Astrocyte (in vitro differentiated cells and primary cell): ENCODE data around the gene DGKG. TPM values are rescaled to one million over a fixed set of nuclear protein-coding genes. Genes with fewer than 3 reads are reported as not detected.
A peak's percentile ranks its signal among the peaks of the same experiment; 100 is the strongest.

Source experiments
- DNase-seq: peaks from one replicate; pipeline ENCODE4 v3.0.0-alpha.2; 2010; ENCODE audit warnings: low read depth
- FAIRE-seq: peaks from 2 replicates; lab custom pipeline; 2011; peaks lifted over from hg19 to GRCh38; lab: Jason Lieb, UNC
- H2AFZ ChIP-seq: 2 replicates; pipeline ENCODE4 v1.6.0; 2012; ENCODE audit warnings: low read depth, low read length, inconsistent platforms
- H3K27ac ChIP-seq: 2 replicates; pipeline ENCODE4 v1.5.1; 2011; ENCODE audit warnings: low read depth, low read length, inconsistent platforms
- H3K27me3 ChIP-seq: 2 replicates; pipeline ENCODE4 v1.6.0; 2011; ENCODE audit warnings: low read length, inconsistent platforms; ENCODE audit not compliant: insufficient read depth
- H3K36me3 ChIP-seq: 2 replicates; pipeline ENCODE4 v1.5.1; 2011; ENCODE audit warnings: low read length, inconsistent platforms; ENCODE audit not compliant: insufficient read depth
- H3K4me1 ChIP-seq: 2 replicates; pipeline ENCODE4 v1.5.1; 2011; ENCODE audit warnings: low read length, inconsistent platforms; ENCODE audit not compliant: insufficient read depth
- H3K4me2 ChIP-seq: 2 replicates; pipeline ENCODE4 v1.6.0; 2012; ENCODE audit warnings: low read length, inconsistent platforms
- H3K4me3 ChIP-seq: 2 replicates; pipeline ENCODE4 v1.5.1; 2011; ENCODE audit warnings: low read depth, mild to moderate bottlenecking, low read length, inconsistent platforms; ENCODE audit not compliant: insufficient read depth
- H3K79me2 ChIP-seq: 2 replicates; pipeline ENCODE4 v1.6.0; 2012; ENCODE audit warnings: mild to moderate bottlenecking, low read length, inconsistent platforms; ENCODE audit not compliant: insufficient read depth
- H3K9ac ChIP-seq: 2 replicates; pipeline ENCODE4 v1.6.0; 2012; ENCODE audit warnings: mild to moderate bottlenecking, low read length, inconsistent platforms
- H3K9me3 ChIP-seq: 2 replicates; pipeline ENCODE4 v1.5.1; 2012; ENCODE audit warnings: low read depth, mild to moderate bottlenecking, low read length, inconsistent platforms; ENCODE audit not compliant: insufficient read depth
- H4K20me1 ChIP-seq: 2 replicates; pipeline ENCODE4 v1.6.0; 2012; ENCODE audit warnings: low read length, inconsistent platforms; ENCODE audit not compliant: insufficient read depth
- H3K27ac Mint-ChIP-seq: one replicate; pipeline ENCODE4 v1.8.0; 2021; ENCODE audit warnings: mild to moderate bottlenecking, mixed read lengths; ENCODE audit not compliant: unreplicated experiment
- H3K27me3 Mint-ChIP-seq: one replicate; pipeline ENCODE4 v1.8.0; 2021; ENCODE audit warnings: low read depth, mixed read lengths; ENCODE audit not compliant: unreplicated experiment
- H3K36me3 Mint-ChIP-seq: one replicate; pipeline ENCODE4 v1.8.0; 2021; ENCODE audit warnings: low read depth, mixed read lengths; ENCODE audit not compliant: unreplicated experiment
- H3K4me1 Mint-ChIP-seq: one replicate; pipeline ENCODE4 v1.8.0; 2021; ENCODE audit warnings: low read depth, mixed read lengths; ENCODE audit not compliant: unreplicated experiment
- H3K4me3 Mint-ChIP-seq: one replicate; pipeline ENCODE4 v1.8.0; 2021; ENCODE audit warnings: mild to moderate bottlenecking, moderate library complexity, mixed read lengths; ENCODE audit not compliant: unreplicated experiment
- H3K9me3 Mint-ChIP-seq: one replicate; pipeline ENCODE4 v1.8.0; 2021; ENCODE audit warnings: mild to moderate bottlenecking, mixed read lengths; ENCODE audit not compliant: unreplicated experiment
- CTCF ChIP-seq: IDR thresholded peaks from 2 replicates; pipeline ENCODE4 v1.5.1; 2011; ENCODE audit warnings: low read depth, mild to moderate bottlenecking, inconsistent platforms, low read length, moderate library complexity; ENCODE audit not compliant: insufficient read depth
- EZH2 ChIP-seq: IDR thresholded peaks from 2 replicates; pipeline ENCODE4 v1.6.1; 2012; ENCODE audit warnings: mild to moderate bottlenecking, low read length, inconsistent platforms; ENCODE audit not compliant: insufficient read depth
- total RNA-seq: library from RNA; stranded (reverse); gene quantifications from 2 replicates; pipeline ENCODE4 v1.2.1, GENCODE V29; 2021

Gene DGKG
- total RNA-seq, 1 donor from 2014 or later: 0.64 TPM

GRCh38 chr3:186142393-186142932, 219.6 kb downstream of the DGKG start:
- Histone ChIP-seq H3K9ac (no peak overlapping the region), H3K4me1 (no peaks in the 10 kb centered on the region), H3K9me3 (no peaks in the 10 kb centered on the region), H3K36me3 (no peaks in the 10 kb centered on the region), H4K20me1 (no peaks in the 10 kb centered on the region), H3K79me2 (no peaks in the 10 kb centered on the region), H3K27ac (no peak overlapping the region), H2AFZ (no peak overlapping the region), H3K27me3 (no peaks in the 10 kb centered on the region), H3K4me3 (no peak overlapping the region), H3K4me2 (no peak overlapping the region)
- FAIRE-seq: no peak
- peak; percentile 31 for DNase-seq
- H3K27me3 Mint-ChIP-seq: peaks cover 19% of the 10 kb centered on the region
- H3K4me3 Mint-ChIP-seq: no peak overlapping the region
- TF ChIP-seq CTCF (no peak), EZH2 (no peak)
- no peak overlapping the region for H3K27ac Mint-ChIP-seq
- H3K4me1 Mint-ChIP-seq: peaks cover 12% of the 10 kb centered on the region
- H3K36me3 Mint-ChIP-seq: no peaks in the 10 kb centered on the region
- peaks cover 4% of the 10 kb centered on the region for H3K9me3 Mint-ChIP-seq

- TF ChIP-seq CTCF: no peak
- TF ChIP-seq EZH2: no peak
- Mint-ChIP-seq H3K27ac (no peak overlapping the region), H3K36me3 (no peaks in the 10 kb centered on the region), H3K4me3 (no peak overlapping the region), H3K9me3 (peaks cover 4% of the 10 kb centered on the region), H3K4me1 (peaks cover 12% of the 10 kb centered on the region), H3K27me3 (peaks cover 15% of the 10 kb centered on the region)
- no peaks in the 10 kb centered on the region for H3K4me1 ChIP-seq
- H3K27me3 ChIP-seq: no peaks in the 10 kb centered on the region
- no peak overlapping the region for H3K27ac ChIP-seq
- no peaks in the 10 kb centered on the region for H3K79me2 ChIP-seq
- no peaks in the 10 kb centered on the region for H4K20me1 ChIP-seq
- no peak for DNase-seq
- H3K4me3 ChIP-seq: no peak overlapping the region
- no peaks in the 10 kb centered on the region for H3K36me3 ChIP-seq
- H3K9ac ChIP-seq: no peak overlapping the region
- no peak overlapping the region for H3K4me2 ChIP-seq
- no peak overlapping the region for H2AFZ ChIP-seq
- no peaks in the 10 kb centered on the region for H3K9me3 ChIP-seq
- FAIRE-seq: no peak
Measured at GRCh38 chr3:186141790-186142189, 220.2 kb downstream of the DGKG start.

- Histone ChIP-seq H3K9me3 (no peaks in the 10 kb centered on the region), H3K4me2 (no peak overlapping the region), H3K4me3 (no peak overlapping the region), H3K27me3 (no peaks in the 10 kb centered on the region), H3K4me1 (no peaks in the 10 kb centered on the region), H3K27ac (no peak overlapping the region), H4K20me1 (no peaks in the 10 kb centered on the region), H3K36me3 (no peaks in the 10 kb centered on the region), H2AFZ (no peak overlapping the region), H3K9ac (no peak overlapping the region), H3K79me2 (no peaks in the 10 kb centered on the region)
- DNase-seq (no peak), FAIRE-seq (no peak)
- TF ChIP-seq CTCF: no peak
- TF ChIP-seq EZH2: no peak
- H3K27me3 Mint-ChIP-seq: peaks cover 23% of the 10 kb centered on the region
- H3K9me3 Mint-ChIP-seq: peaks cover 4% of the 10 kb centered on the region
- H3K27ac Mint-ChIP-seq: no peak overlapping the region
- H3K4me3 Mint-ChIP-seq: no peak overlapping the region
- H3K4me1 Mint-ChIP-seq: peaks cover 15% of the 10 kb centered on the region
- no peaks in the 10 kb centered on the region for H3K36me3 Mint-ChIP-seq
Measured at GRCh38 chr3:186138272-186138981, 223.6 kb downstream of the DGKG start.
